GM12801 (cell line): ENCODE data around the gene MIOS.

Source experiments
- CTCF ChIP-seq: IDR thresholded peaks from one replicate; pipeline ENCODE4 v1.5.1; 2011; ENCODE audit warnings: control low read depth; ENCODE audit not compliant: insufficient read length; ENCODE audit errors: extremely low read depth

The MIOS gene

GRCh38 chr7:7554021-7554432 lies 12.7 kb upstream of the MIOS start:
- TF ChIP-seq CTCF = no peak

- no peak for TF ChIP-seq CTCF
Measured at GRCh38 chr7:7554649-7555575, 11.8 kb upstream of the MIOS start.

- TF ChIP-seq CTCF = no peak
Measured at GRCh38 chr7:7556852-7557251, 9.8 kb upstream of the MIOS start.

- no peak for TF ChIP-seq CTCF
Measured at GRCh38 chr7:7557252-7557651, 9.4 kb upstream of the MIOS start.

GRCh38 chr7:7562736-7563135 lies 3.9 kb upstream of the MIOS start:
- no peak for TF ChIP-seq CTCF

DNA sequence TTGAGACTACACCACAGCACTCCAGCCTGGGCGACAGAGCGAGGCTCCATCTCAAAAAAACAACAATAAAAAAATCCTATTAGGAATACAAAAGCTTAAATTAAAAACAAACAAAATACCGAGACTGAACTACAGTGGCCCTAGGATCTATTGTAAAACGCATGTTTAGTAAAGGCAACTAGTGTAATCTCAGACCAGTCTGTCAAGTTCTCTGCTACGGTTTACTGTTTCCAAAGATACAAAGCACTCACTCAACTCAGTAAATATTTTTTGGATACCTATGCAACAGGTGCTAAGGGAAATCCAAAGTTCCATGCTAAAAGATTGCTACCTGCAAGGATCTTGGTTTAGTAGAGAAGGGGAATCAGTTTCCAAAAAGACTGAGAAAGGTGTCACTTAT lies 3.4 kb upstream of the MIOS start:
- TF ChIP-seq CTCF = no peak

- no peak for TF ChIP-seq CTCF
Measured at GRCh38 chr7:7563813-7564212, 2.9 kb upstream of the MIOS start.
